Activated CD4-positive, alpha-beta T cell treated with anti-CD3 and anti-CD28 coated beads for 36 hours (primary cell): ENCODE measurements around the gene GLUD1. TPM values are rescaled to one million over a fixed set of nuclear protein-coding genes. Genes with fewer than 3 reads are reported as not detected.
"Not testable (repeated sequence)": the region's sequence is repeated elsewhere in the genome, so short reads cannot be mapped to it uniquely, and the experiment has no call there.

Experiments used
- ATAC-seq: fragments of 200-7000 bp; cut with Tn5 transposase; one replicate; pipeline ENCODE4 v1.10.0; 2021; ENCODE audit warnings: mild to moderate bottlenecking, moderate library complexity
- CTCF ChIA-PET: fragments of 350-600 bp; sonication (Branson Sonifier 250); formaldehyde crosslinking; loops from one replicate; lab custom pipeline; 2021; ENCODE audit warnings: antibody characterized with exemption; lab: Charles Lee
- POLR2A ChIA-PET: fragments of 350-600 bp; sonication (Branson Sonifier 250); formaldehyde crosslinking; loops from one replicate; lab custom pipeline; 2021; ENCODE audit warnings: antibody characterized with exemption, inconsistent platforms; lab: Charles Lee
- DNase-seq: peaks from one replicate; pipeline ENCODE4 v3.0.0-alpha.2; 2020
- H3K27ac Mint-ChIP-seq: one replicate; pipeline ENCODE4 v1.8.0; 2021; ENCODE audit warnings: mixed read lengths
- H3K27me3 Mint-ChIP-seq: one replicate; pipeline ENCODE4 v1.8.0; 2021; ENCODE audit warnings: mixed read lengths
- H3K36me3 Mint-ChIP-seq: one replicate; pipeline ENCODE4 v1.8.0; 2021; ENCODE audit warnings: low read depth, mixed read lengths
- H3K4me1 Mint-ChIP-seq: one replicate; pipeline ENCODE4 v1.8.0; 2021; ENCODE audit warnings: mixed read lengths
- H3K4me3 Mint-ChIP-seq: one replicate; pipeline ENCODE4 v1.8.0; 2021; ENCODE audit warnings: mild to moderate bottlenecking, moderate library complexity, mixed read lengths
- H3K9me3 Mint-ChIP-seq: one replicate; pipeline ENCODE4 v1.8.0; 2021; ENCODE audit warnings: low read depth, mixed read lengths
- intact Hi-C, 2 experiments: fragments of 100-400 bp; cut with DNase I in 1 of 2; cut with micrococcal nuclease in 1 of 2; formaldehyde crosslinking; loops; one replicate each; pipeline versions ENCODE4 v1.14.2 to v1.15.1; 2022 to 2024; cut with DNase I, micrococcal nuclease
- total RNA-seq, 2 experiments: library from RNA; stranded (reverse); gene quantifications; one replicate each; pipeline ENCODE4 v1.2.3, GENCODE V29; 2021

GLUD1 gene
- total RNA-seq, 2 experiments from 2014 or later, result 98.4 to 125 TPM

GRCh38 chr10:87038786-87039185 lies 55.9 kb downstream of the GLUD1 start:
- Mint-ChIP-seq H3K4me3 (no peak overlapping the region), H3K27ac (no peak overlapping the region), H3K4me1 (no peaks in the 10 kb centered on the region), H3K27me3 (no peaks in the 10 kb centered on the region), H3K9me3 (peaks cover 3% of the 10 kb centered on the region), H3K36me3 (peaks cover 7% of the 10 kb centered on the region)
- no peak for DNase-seq
- intact Hi-C loops, result no loop called here
- no peak for ATAC-seq
- ChIA-PET POLR2A (no interaction called here), CTCF (no interaction called here)

- DNase-seq (no peak), ATAC-seq (no peak)
- ChIA-PET POLR2A (no interaction called here), CTCF (no interaction called here)
- no peaks in the 10 kb centered on the region for H3K4me1 Mint-ChIP-seq
- intact Hi-C loops, result no loop called here
- H3K27ac Mint-ChIP-seq, result no peak overlapping the region
- no peak overlapping the region for H3K4me3 Mint-ChIP-seq
- no peaks in the 10 kb centered on the region for H3K27me3 Mint-ChIP-seq
- peaks cover 3% of the 10 kb centered on the region for H3K9me3 Mint-ChIP-seq
- peaks cover 7% of the 10 kb centered on the region for H3K36me3 Mint-ChIP-seq
Observed at GRCh38 chr10:87038286-87038717, 56.3 kb downstream of the GLUD1 start.

- ATAC-seq, result peak; percentile 61
Observed at GRCh38 chr10:87036623-87037022, 58.0 kb downstream of the GLUD1 start.

GRCh38 chr10:87030912-87031635 lies 63.6 kb downstream of the GLUD1 start:
- intact Hi-C loops, result no loop called here
- H3K27me3 Mint-ChIP-seq, result no peaks in the 10 kb centered on the region
- H3K4me1 Mint-ChIP-seq, result no peaks in the 10 kb centered on the region
- H3K9me3 Mint-ChIP-seq, result no peaks in the 10 kb centered on the region
- no peaks in the 10 kb centered on the region for H3K36me3 Mint-ChIP-seq
- H3K4me3 Mint-ChIP-seq, result no peak overlapping the region
- ChIA-PET CTCF (no interaction called here), POLR2A (no interaction called here)
- no peak for DNase-seq
- no peak for ATAC-seq
- H3K27ac Mint-ChIP-seq, result no peak overlapping the region

More at GRCh38 chr10:87036623-87037022, 58.0 kb downstream of the GLUD1 start:
- Mint-ChIP-seq H3K36me3 (no peaks in the 10 kb centered on the region), H3K4me1 (no peaks in the 10 kb centered on the region), H3K27me3 (no peaks in the 10 kb centered on the region), H3K27ac (no peak overlapping the region), H3K9me3 (peaks cover 3% of the 10 kb centered on the region), H3K4me3 (no peak overlapping the region)
- intact Hi-C loops, result no loop called here
- POLR2A ChIA-PET, result no interaction called here
- DNase-seq, result no peak
- CTCF ChIA-PET, result no interaction called here

- H3K4me1 Mint-ChIP-seq, H3K36me3 Mint-ChIP-seq, H3K27ac Mint-ChIP-seq, H3K9me3 Mint-ChIP-seq, ATAC-seq, intact Hi-C loops, H3K4me3 Mint-ChIP-seq, POLR2A ChIA-PET, DNase-seq, CTCF ChIA-PET, H3K27me3 Mint-ChIP-seq: not testable (repeated sequence)
Observed at GRCh38 chr10:87030419-87030818, 64.2 kb downstream of the GLUD1 start.

GRCh38 chr10:87026747-87027508 lies 67.7 kb downstream of the GLUD1 start:
- H3K27ac Mint-ChIP-seq, H3K36me3 Mint-ChIP-seq, CTCF ChIA-PET, ATAC-seq, POLR2A ChIA-PET, H3K9me3 Mint-ChIP-seq, DNase-seq, H3K4me3 Mint-ChIP-seq, H3K4me1 Mint-ChIP-seq, H3K27me3 Mint-ChIP-seq: not testable (repeated sequence)
- intact Hi-C loops, result loop anchor here in 1 of 2 experiments (5.0 kb wide), 1 partner anchor 65 kb away; the partner anchor contains the start of gene GLUD1

GRCh38 chr10:87025285-87025958 lies 69.2 kb downstream of the GLUD1 start:
- peak; percentile 89 for ATAC-seq
- H3K9me3 Mint-ChIP-seq, H3K4me3 Mint-ChIP-seq, H3K4me1 Mint-ChIP-seq, H3K36me3 Mint-ChIP-seq, H3K27me3 Mint-ChIP-seq: not testable (repeated sequence)
- DNase-seq, result peak; percentile 51
- POLR2A ChIA-PET, result interaction anchor here (0.6 kb wide), 1 partner anchor 1855 kb away, joined by 5 read pairs; no protein-coding TSS in a partner anchor
- intact Hi-C loops, result loop anchor here in 1 of 2 experiments (1.0 to 5.0 kb wide), 2 partner anchors 54 to 67 kb away; partner anchors contain the start of gene GLUD1
- peak overlapping the region; percentile 89 for H3K27ac Mint-ChIP-seq
- CTCF ChIA-PET, result interaction anchor here (0.6 kb wide), 1 partner anchor 318 kb away, joined by 3 read pairs; no protein-coding TSS in a partner anchor

- H3K4me1 Mint-ChIP-seq, CTCF ChIA-PET, intact Hi-C loops, H3K9me3 Mint-ChIP-seq, H3K27me3 Mint-ChIP-seq, H3K27ac Mint-ChIP-seq, H3K36me3 Mint-ChIP-seq, H3K4me3 Mint-ChIP-seq, POLR2A ChIA-PET, ATAC-seq, DNase-seq: not testable (repeated sequence)
Observed at GRCh38 chr10:87020056-87020455, 74.6 kb downstream of the GLUD1 start, which contains the start of gene FAM25A. Gene FAM25A (plus strand): TSS chr10:87020294. CDS start chr10:87020325, 31 bp downstream.

GRCh38 chr10:87019504-87019903 lies 75.1 kb downstream of the GLUD1 start:
- H3K27me3 Mint-ChIP-seq, ATAC-seq, H3K4me3 Mint-ChIP-seq, H3K4me1 Mint-ChIP-seq, DNase-seq, intact Hi-C loops, H3K9me3 Mint-ChIP-seq, CTCF ChIA-PET, H3K27ac Mint-ChIP-seq, POLR2A ChIA-PET, H3K36me3 Mint-ChIP-seq: not testable (repeated sequence)

GRCh38 chr10:87019066-87019465 lies 75.6 kb downstream of the GLUD1 start:
- H3K36me3 Mint-ChIP-seq, intact Hi-C loops, CTCF ChIA-PET, H3K27me3 Mint-ChIP-seq, POLR2A ChIA-PET, DNase-seq, H3K4me3 Mint-ChIP-seq, H3K4me1 Mint-ChIP-seq, H3K9me3 Mint-ChIP-seq, H3K27ac Mint-ChIP-seq, ATAC-seq: not testable (repeated sequence)

- H3K27ac Mint-ChIP-seq, POLR2A ChIA-PET, ATAC-seq, H3K36me3 Mint-ChIP-seq, H3K27me3 Mint-ChIP-seq, DNase-seq, CTCF ChIA-PET, H3K4me1 Mint-ChIP-seq, intact Hi-C loops, H3K4me3 Mint-ChIP-seq, H3K9me3 Mint-ChIP-seq: not testable (repeated sequence)
Observed at GRCh38 chr10:87018127-87018526, 76.5 kb downstream of the GLUD1 start.
